Psoas muscle (tissue), 8 donors: Measurements from ENCODE around the gene APOBEC3C. TPM values are rescaled to one million over a fixed set of nuclear protein-coding genes. Genes with fewer than 3 reads are reported as not detected.
A peak's percentile ranks its signal among the peaks of the same experiment; 100 is the strongest.
"Not testable (repeated sequence)": the region's sequence is repeated elsewhere in the genome, so short reads cannot be mapped to it uniquely, and the experiment has no call there.

ENCODE experiments used
- ATAC-seq, 4 donors: fragments of 200-7000 bp; cut with Tn5 transposase; one replicate each; pipeline ENCODE4 v1.9.1; 2020; ENCODE audit warnings: moderate library complexity in 3 of 4, mild to moderate bottlenecking in 2 of 4
- DNase-seq, 2 donors: peaks; one replicate each; pipeline ENCODE4 v3.0.0-alpha.2; 2020
- H3K27ac ChIP-seq: fragments of 200-600 bp; one replicate; pipeline ENCODE4 v1.8.0; 2022
- H3K27me3 ChIP-seq, 3 donors: fragments of 200-600 bp in 1 of 3; one replicate each; pipeline versions ENCODE4 v1.6.1 to v1.8.0; 2013 to 2022; ENCODE audit warnings: low read length in 2 of 3, mild to moderate bottlenecking in 2 of 3, moderate library complexity in 1 of 3; ENCODE audit not compliant: insufficient read depth in 3 of 3
- H3K36me3 ChIP-seq, 2 donors: fragments of 200-600 bp in 1 of 2; one replicate each; pipeline versions ENCODE4 v1.6.1 to v1.8.0; 2013 to 2022; ENCODE audit warnings: low read depth in 1 of 2, mild to moderate bottlenecking in 1 of 2, moderate library complexity in 1 of 2; ENCODE audit not compliant: insufficient read depth in 1 of 2
- H3K4me1 ChIP-seq: fragments of 200-600 bp; one replicate; pipeline ENCODE4 v1.8.0; 2022
- H3K4me3 ChIP-seq: fragments of 200-600 bp; one replicate; pipeline ENCODE4 v1.8.0; 2022; ENCODE audit warnings: mild to moderate bottlenecking
- H3K9me3 ChIP-seq: fragments of 200-600 bp; one replicate; pipeline ENCODE4 v1.8.0; 2022
- CTCF ChIP-seq: fragments of 200-600 bp; IDR thresholded peaks from one replicate; pipeline ENCODE4 v1.8.0; 2022; ENCODE audit warnings: antibody characterized with exemption
- WGBS, 3 donors: extraction: QIAGEN DNeasy Blood & Tissue Kit; methylation state at CpG; one replicate each; pipeline versions ENCODE4 v1.1.6 to v1.1.7; 2013; 5-methylcytosine and 5-hydroxymethylcytosine counted together
- intact Hi-C, 2 donors: fragments of 100-400 bp; cut with DNase I; formaldehyde crosslinking; loops; one replicate each; pipeline versions ENCODE4 v1.11.0 to v1.14.2; 2022
- polyA plus RNA-seq, 3 donors: library from polyadenylated mRNA; stranded (reverse); fragments of 200-250 nt; gene quantifications; one replicate each; pipeline ENCODE4 v1.2.3, GENCODE V29; 2013
- total RNA-seq, 4 donors: library from RNA; stranded (reverse); fragmentation: NEBNext Ultra II Directional in 2 of 4; extraction: Animal tissue kit (Norgen Biotek cat#: 25700) in 2 of 4; gene quantifications; one replicate each; pipeline versions ENCODE4 v1.2.1 to v1.2.4, GENCODE V29; 2021 to 2023
- donor health status: healthy with polysubstance abuse.
- donor health status: DM: no; HTN: no; CAD: no; lungs with moderate emphysema.
- donor health status: Bipolar disorder and iron deficiency.
- donor health status: healthy.
- donor health status: DM: yes; HTN: yes; CAD: no.
- donor health status: DM: no; HTN: no; CAD: no.
- donor health status: DM: no; HTN: no; CAD: no.
- donor health status: DM: yes; HTN: yes; CAD: no.

APOBEC3C gene
- total and polyA plus RNA-seq, 7 donors: 0.82 to 4.6 (median 1.7) TPM

- no peak for TF ChIP-seq CTCF
- Histone ChIP-seq H3K4me1 (no peaks in the 10 kb centered on the region), H3K36me3 (no peaks in the 10 kb centered on the region), H3K27me3 (peaks cover 0 to 38% (median 9%) of the 10 kb centered on the region in 3 donors), H3K4me3 (no peak overlapping the region), H3K27ac (no peak overlapping the region), H3K9me3 (no peaks in the 10 kb centered on the region)
- intact Hi-C loops: loop anchor here in 1 of 2 donors (5.0 kb wide), 1 partner anchor 40 kb away; the partner anchor contains the start of gene APOBEC3A
- ATAC-seq (no peak), DNase-seq (no peak)
- 77 to 80% (median 78%) methylated on average over 3 of the region's 3 CpGs for WGBS, 3 donors
Observed at GRCh38 chr22:38997518-38997917, 16.5 kb upstream of the APOBEC3C start.

GRCh38 chr22:39003165-39003638, 10.9 kb upstream of the APOBEC3C start:
- DNase-seq (peak; percentile 63 to 78), ATAC-seq (peak; percentile 74 to 89 (median 83))
- WGBS, 3 donors: 4 to 7% (median 5%) methylated on average over 7 of the region's 7 CpGs
- H3K27me3 ChIP-seq: peaks cover 0 to 13% (median 1%) of the 10 kb centered on the region in 3 donors
- H3K4me3 ChIP-seq: no peak overlapping the region
- peak; percentile 69 for TF ChIP-seq CTCF
- H3K27ac ChIP-seq: no peak overlapping the region
- H3K36me3 ChIP-seq: no peaks in the 10 kb centered on the region
- H3K9me3 ChIP-seq: no peaks in the 10 kb centered on the region
- H3K4me1 ChIP-seq: no peaks in the 10 kb centered on the region
- intact Hi-C loops: loop anchor here (1.0 to 5.0 kb wide), 3 partner anchors 76 to 133 kb away; partner anchors contain the start of gene CBX6 (in 1 of the 2)

GRCh38 chr22:39007177-39007576, 6.9 kb upstream of the APOBEC3C start:
- 96 to 97% (median 96%) methylated on average over 5 of the region's 5 CpGs for WGBS, 3 donors
- Histone ChIP-seq H3K27me3 (peaks cover 0 to 5% (median 0%) of the 10 kb centered on the region in 3 donors), H3K9me3 (no peaks in the 10 kb centered on the region), H3K4me3 (no peak overlapping the region), H3K27ac (no peak overlapping the region), H3K4me1 (no peaks in the 10 kb centered on the region), H3K36me3 (no peaks in the 10 kb centered on the region)
- DNase-seq (no peak), ATAC-seq (no peak)
- intact Hi-C loops: loop anchor here in 1 of 2 donors (5.0 kb wide), 2 partner anchors 110 to 240 kb away; no protein-coding TSS in a partner anchor
- no peak for TF ChIP-seq CTCF

GRCh38 chr22:39008271-39008850, 5.7 kb upstream of the APOBEC3C start:
- not testable (repeated sequence) for H3K4me1 ChIP-seq, H3K4me3 ChIP-seq, H3K27me3 ChIP-seq, H3K36me3 ChIP-seq, H3K27ac ChIP-seq, ATAC-seq, H3K9me3 ChIP-seq, DNase-seq
- intact Hi-C loops: loop anchor here in 1 of 2 donors (5.0 kb wide), 2 partner anchors 109 to 241 kb away; no protein-coding TSS in a partner anchor
- 73 to 78% (median 76%) methylated on average over 8 of the region's 8 CpGs for WGBS, 3 donors

GRCh38 chr22:39010946-39011345, 3.1 kb upstream of the APOBEC3C start:
- H3K9me3 ChIP-seq: no peaks in the 10 kb centered on the region
- H3K4me3 ChIP-seq: no peak overlapping the region
- ATAC-seq (no peak), DNase-seq (no peak)
- 69 to 78% (median 70%) methylated on average over 15 of the region's 15 CpGs for WGBS, 3 donors
- H3K36me3 ChIP-seq: no peaks in the 10 kb centered on the region
- intact Hi-C loops: no loop called here
- peaks cover 0 to 10% (median 0%) of the 10 kb centered on the region in 3 donors for H3K27me3 ChIP-seq
- H3K4me1 ChIP-seq: no peaks in the 10 kb centered on the region
- TF ChIP-seq CTCF: no peak
- H3K27ac ChIP-seq: no peak overlapping the region
